ENCODE data around the gene NEMP1. TPM values are rescaled to one million over a fixed set of nuclear protein-coding genes. Genes with fewer than 3 reads are reported as not detected.
"Not testable (repeated sequence)": the region's sequence is repeated elsewhere in the genome, so short reads cannot be mapped to it uniquely, and the experiment has no call there.

NEMP1 gene
- polyA plus RNA-seq, 2 of the 4 experiments (the other 2 are of a cell fraction), result 12.7 to 28.4 TPM

DNA sequence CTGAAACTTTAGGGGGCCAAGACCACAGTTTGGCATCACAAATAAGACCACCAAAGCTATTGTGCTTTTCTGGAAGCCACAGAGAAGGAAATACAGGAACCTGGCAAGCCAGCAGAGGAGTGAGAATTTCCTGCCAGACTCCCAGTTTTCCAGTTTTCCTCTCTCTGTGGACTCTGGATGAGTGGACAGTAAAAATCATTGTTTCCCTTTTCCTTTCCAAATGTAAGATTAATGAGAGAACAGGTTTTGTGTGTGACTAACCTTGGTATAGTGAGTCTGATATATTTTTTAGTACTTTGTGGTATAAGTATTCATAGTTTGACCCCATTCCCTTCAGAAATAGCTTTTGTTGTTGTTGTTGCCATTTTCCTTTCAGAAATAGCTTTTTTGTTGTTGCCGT lies 59.7 kb downstream of the NEMP1 start:
- CTCF ChIA-PET, result interaction anchor here (0.8 to 3.8 kb wide), 10 partner anchors 10 to 105 kb away, joined by 3 to 25 read pairs (median 8); partner anchors contain the start of gene ZBTB39
- H3K9me3 ChIP-seq, result no peaks in the 10 kb centered on the region
- TF ChIP-seq EHF (CRISPR knock-in tag; IDR thresholded peaks at IDR 0.05), result no peak
- TF ChIP-seq MAZ (IDR thresholded peaks at IDR 0.05; ENCODE audit: borderline replicate concordance, low read depth, low read length), result no peak
- TF ChIP-seq NR3C1 (IDR thresholded peaks at IDR 0.05), result no peak
- TF ChIP-seq RFX5 (IDR thresholded peaks at IDR 0.05), result no peak
- TF ChIP-seq HOXA7 (CRISPR knock-in tag; IDR thresholded peaks at IDR 0.05), result no peak
- TF ChIP-seq BHLHE40 (IDR thresholded peaks at IDR 0.05; ENCODE audit: low read depth, low read length), result no peak
- TF ChIP-seq KDM5A (IDR thresholded peaks at IDR 0.05), result no peak
- TF ChIP-seq CBX8 (IDR thresholded peaks at IDR 0.05), result no peak
- no peak for TF ChIP-seq NPAS2 (CRISPR knock-in tag; IDR thresholded peaks at IDR 0.05; ENCODE audit: borderline replicate concordance)
- TF ChIP-seq, protein P1, sequence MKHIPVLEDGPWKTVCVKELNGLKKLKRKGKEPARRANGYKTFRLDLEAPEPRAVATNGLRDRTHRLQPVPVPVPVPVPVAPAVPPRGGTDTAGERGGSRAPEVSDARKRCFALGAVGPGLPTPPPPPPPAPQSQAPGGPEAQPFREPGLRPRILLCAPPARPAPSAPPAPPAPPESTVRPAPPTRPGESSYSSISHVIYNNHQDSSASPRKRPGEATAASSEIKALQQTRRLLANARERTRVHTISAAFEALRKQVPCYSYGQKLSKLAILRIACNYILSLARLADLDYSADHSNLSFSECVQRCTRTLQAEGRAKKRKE (CRISPR knock-in tag; IDR thresholded peaks at IDR 0.05; ENCODE audit: low read depth), result no peak
- no peak for TF ChIP-seq EHMT2 (IDR thresholded peaks at IDR 0.05; ENCODE audit: low read depth)
- TF ChIP-seq, protein P2, sequence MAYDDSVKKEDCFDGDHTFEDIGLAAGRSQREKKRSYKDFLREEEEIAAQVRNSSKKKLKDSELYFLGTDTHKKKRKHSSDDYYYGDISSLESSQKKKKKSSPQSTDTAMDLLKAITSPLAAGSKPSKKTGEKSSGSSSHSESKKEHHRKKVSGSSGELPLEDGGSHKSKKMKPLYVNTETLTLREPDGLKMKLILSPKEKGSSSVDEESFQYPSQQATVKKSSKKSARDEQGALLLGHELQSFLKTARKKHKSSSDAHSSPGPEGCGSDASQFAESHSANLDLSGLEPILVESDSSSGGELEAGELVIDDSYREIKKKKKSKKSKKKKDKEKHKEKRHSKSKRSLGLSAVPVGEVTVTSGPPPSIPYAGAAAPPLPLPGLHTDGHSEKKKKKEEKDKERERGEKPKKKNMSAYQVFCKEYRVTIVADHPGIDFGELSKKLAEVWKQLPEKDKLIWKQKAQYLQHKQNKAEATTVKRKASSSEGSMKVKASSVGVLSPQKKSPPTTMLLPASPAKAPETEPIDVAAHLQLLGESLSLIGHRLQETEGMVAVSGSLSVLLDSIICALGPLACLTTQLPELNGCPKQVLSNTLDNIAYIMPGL (CRISPR knock-in tag; IDR thresholded peaks at IDR 0.05; ENCODE audit: borderline replicate concordance), result no peak
- no peak for TF ChIP-seq EP300 (IDR thresholded peaks at IDR 0.05)
- DNase-seq (ENCODE audit: low read depth in 1 of 2, low spot score in 1 of 2) (no peak), FAIRE-seq (no peak), ATAC-seq (no peak)
- POLR2A ChIA-PET, result no interaction called here
- WGBS (ENCODE audit: missing lambda C conversion rate), result 88% methylated on average over 1 of the region's 1 CpG
- H3K4me3 ChIP-seq, result no peak overlapping the region
- H3K4me1 ChIP-seq, result no peaks in the 10 kb centered on the region
- H3K4me2 ChIP-seq, result no peak overlapping the region
- H3K27ac ChIP-seq, result no peak overlapping the region

DNA sequence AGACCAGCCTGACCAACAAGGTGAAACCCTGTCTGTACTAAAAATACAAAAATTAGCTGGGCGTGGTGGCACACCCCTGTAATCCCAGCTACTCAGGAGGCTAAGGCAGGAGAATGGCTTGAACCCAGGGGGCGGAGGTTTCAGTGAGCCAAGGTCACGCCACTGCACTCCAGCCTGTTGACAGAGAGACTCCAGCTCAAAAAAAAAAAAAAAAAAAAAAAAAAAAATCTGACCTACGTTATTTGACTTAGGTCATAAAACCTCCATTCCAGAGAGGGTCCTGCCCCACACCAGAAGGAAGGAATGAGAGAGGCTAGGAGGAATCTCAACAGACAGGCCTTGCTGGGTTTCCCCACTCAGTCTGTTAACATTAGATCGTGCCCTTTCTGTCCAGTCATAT lies 60.2 kb downstream of the NEMP1 start:
- CTCF ChIA-PET, result interaction anchor here (0.6 to 3.8 kb wide), 9 partner anchors 9 to 505 kb away, joined by 4 to 25 read pairs (median 9); no protein-coding TSS in a partner anchor
- WGBS (ENCODE audit: missing lambda C conversion rate), result 74% methylated on average over 5 of the region's 5 CpGs
- not testable (repeated sequence) for H3K9me3 ChIP-seq; H3K4me1 ChIP-seq; FAIRE-seq; H3K4me2 ChIP-seq; H3K4me3 ChIP-seq; H3K27ac ChIP-seq; DNase-seq (ENCODE audit: low read depth in 1 of 2, low spot score in 1 of 2); ATAC-seq
- POLR2A ChIA-PET, result interaction anchor here (0.6 kb wide), 1 partner anchor 27 kb away, joined by 3 read pairs; no protein-coding TSS in a partner anchor

DNA sequence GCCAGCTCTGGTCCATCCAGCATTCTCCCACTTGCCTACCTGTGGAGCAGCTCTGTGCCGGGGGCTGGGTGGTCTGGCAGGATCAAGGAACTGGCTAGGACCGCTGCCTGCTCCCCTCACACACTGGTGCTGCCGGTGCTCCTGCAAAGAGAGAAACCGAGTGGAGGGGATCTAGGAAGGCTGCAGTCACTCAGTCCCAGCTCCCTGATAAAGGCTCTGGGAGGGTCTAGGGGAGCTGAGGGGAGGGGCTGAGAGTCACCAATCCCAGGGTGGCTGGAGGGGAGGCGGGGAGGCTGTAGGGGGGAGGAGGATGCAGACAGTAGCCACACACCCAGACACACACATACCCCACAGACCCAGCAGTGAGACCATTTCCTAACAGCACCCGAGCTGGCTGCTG lies 62.2 kb downstream of the NEMP1 start, which contains the start of gene TAC3:
Gene TAC3 (minus strand): TSS at position 182 of the 400 bp plus-strand sequence. CDS start 732 bp downstream, outside the sequence.
- Histone ChIP-seq H3K4me1 (no peaks in the 10 kb centered on the region), H3K27ac (no peak within 1 kb of the TSS), H3K4me2 (no peak within 1 kb of the TSS), H3K9me3 (no peaks in the 10 kb centered on the region), H3K4me3 (no peak within 1 kb of the TSS)
- ATAC-seq (peak in 1 of 2 experiments; percentile 38; a peak in 2 of 6 replicates), DNase-seq (ENCODE audit: low read depth in 1 of 2, low spot score in 1 of 2) (no peak), FAIRE-seq (no peak)
- ChIA-PET CTCF (interaction anchor here (0.5 to 3.8 kb wide), 15 partner anchors 8 to 166 kb away, joined by 3 to 25 read pairs (median 4); partner anchors contain the start of gene MYO1A), POLR2A (interaction anchor here (1.7 kb wide), 1 partner anchor 96 kb away, joined by 5 read pairs; no protein-coding TSS in a partner anchor)
- WGBS (ENCODE audit: missing lambda C conversion rate), result 58% methylated on average over 6 of the region's 6 CpGs
- TF ChIP-seq PHF8 (IDR thresholded peaks at IDR 0.05; ENCODE audit: borderline replicate concordance, low read depth) (no peak), POLR2A (IDR thresholded peaks at IDR 0.05; ENCODE audit: low read length) (no peak), SMC3 (IDR thresholded peaks at IDR 0.05) (no peak), KDM1A (IDR thresholded peaks at IDR 0.05; ENCODE audit: low read depth) (no peak), HDAC2 (IDR thresholded peaks at IDR 0.05) (no peak), POLR2AphosphoS2 (conservative IDR thresholded peaks at IDR 0.05; ENCODE audit: low read length) (no peak), ZNF302 (CRISPR knock-in tag; IDR thresholded peaks at IDR 0.05) (no peak), GATA3 (IDR thresholded peaks at IDR 0.05; ENCODE audit: borderline replicate concordance) (no peak)
- TF ChIP-seq, protein P2 (CRISPR knock-in tag; IDR thresholded peaks at IDR 0.05; ENCODE audit: borderline replicate concordance), result no peak
- TF ChIP-seq, protein P3, sequence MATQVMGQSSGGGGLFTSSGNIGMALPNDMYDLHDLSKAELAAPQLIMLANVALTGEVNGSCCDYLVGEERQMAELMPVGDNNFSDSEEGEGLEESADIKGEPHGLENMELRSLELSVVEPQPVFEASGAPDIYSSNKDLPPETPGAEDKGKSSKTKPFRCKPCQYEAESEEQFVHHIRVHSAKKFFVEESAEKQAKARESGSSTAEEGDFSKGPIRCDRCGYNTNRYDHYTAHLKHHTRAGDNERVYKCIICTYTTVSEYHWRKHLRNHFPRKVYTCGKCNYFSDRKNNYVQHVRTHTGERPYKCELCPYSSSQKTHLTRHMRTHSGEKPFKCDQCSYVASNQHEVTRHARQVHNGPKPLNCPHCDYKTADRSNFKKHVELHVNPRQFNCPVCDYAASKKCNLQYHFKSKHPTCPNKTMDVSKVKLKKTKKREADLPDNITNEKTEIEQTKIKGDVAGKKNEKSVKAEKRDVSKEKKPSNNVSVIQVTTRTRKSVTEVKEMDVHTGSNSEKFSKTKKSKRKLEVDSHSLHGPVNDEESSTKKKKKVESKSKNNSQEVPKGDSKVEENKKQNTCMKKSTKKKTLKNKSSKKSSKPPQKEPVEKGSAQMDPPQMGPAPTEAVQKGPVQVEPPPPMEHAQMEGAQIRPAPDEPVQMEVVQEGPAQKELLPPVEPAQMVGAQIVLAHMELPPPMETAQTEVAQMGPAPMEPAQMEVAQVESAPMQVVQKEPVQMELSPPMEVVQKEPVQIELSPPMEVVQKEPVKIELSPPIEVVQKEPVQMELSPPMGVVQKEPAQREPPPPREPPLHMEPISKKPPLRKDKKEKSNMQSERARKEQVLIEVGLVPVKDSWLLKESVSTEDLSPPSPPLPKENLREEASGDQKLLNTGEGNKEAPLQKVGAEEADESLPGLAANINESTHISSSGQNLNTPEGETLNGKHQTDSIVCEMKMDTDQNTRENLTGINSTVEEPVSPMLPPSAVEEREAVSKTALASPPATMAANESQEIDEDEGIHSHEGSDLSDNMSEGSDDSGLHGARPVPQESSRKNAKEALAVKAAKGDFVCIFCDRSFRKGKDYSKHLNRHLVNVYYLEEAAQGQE (IDR thresholded peaks at IDR 0.05), result no peak
- TF ChIP-seq, protein P4, sequence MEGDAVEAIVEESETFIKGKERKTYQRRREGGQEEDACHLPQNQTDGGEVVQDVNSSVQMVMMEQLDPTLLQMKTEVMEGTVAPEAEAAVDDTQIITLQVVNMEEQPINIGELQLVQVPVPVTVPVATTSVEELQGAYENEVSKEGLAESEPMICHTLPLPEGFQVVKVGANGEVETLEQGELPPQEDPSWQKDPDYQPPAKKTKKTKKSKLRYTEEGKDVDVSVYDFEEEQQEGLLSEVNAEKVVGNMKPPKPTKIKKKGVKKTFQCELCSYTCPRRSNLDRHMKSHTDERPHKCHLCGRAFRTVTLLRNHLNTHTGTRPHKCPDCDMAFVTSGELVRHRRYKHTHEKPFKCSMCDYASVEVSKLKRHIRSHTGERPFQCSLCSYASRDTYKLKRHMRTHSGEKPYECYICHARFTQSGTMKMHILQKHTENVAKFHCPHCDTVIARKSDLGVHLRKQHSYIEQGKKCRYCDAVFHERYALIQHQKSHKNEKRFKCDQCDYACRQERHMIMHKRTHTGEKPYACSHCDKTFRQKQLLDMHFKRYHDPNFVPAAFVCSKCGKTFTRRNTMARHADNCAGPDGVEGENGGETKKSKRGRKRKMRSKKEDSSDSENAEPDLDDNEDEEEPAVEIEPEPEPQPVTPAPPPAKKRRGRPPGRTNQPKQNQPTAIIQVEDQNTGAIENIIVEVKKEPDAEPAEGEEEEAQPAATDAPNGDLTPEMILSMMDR (IDR thresholded peaks at IDR 0.05), result no peak
- TF ChIP-seq, protein P5, sequence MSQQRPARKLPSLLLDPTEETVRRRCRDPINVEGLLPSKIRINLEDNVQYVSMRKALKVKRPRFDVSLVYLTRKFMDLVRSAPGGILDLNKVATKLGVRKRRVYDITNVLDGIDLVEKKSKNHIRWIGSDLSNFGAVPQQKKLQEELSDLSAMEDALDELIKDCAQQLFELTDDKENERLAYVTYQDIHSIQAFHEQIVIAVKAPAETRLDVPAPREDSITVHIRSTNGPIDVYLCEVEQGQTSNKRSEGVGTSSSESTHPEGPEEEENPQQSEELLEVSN (IDR thresholded peaks at IDR 0.05; ENCODE audit: borderline replicate concordance, low read depth), result no peak
